HG02981 (cell line): ENCODE results near the gene FSHB.
"Not testable (repeated sequence)": the region's sequence is repeated elsewhere in the genome, so short reads cannot be mapped to it uniquely, and the experiment has no call there.

Source experiments
- ATAC-seq: cut with Tn5 transposase; IDR thresholded peaks from one replicate; pipeline ENCODE4 v1.9.1; 2021; ENCODE audit warnings: mild to moderate bottlenecking, moderate library complexity; ENCODE audit not compliant: unreplicated experiment

Gene FSHB

GRCh38 chr11:30230714-30231113 lies at the start of gene FSHB:
Gene FSHB (plus strand): TSS chr11:30231014. CDS start chr11:30231903, 889 bp downstream.
- ATAC-seq, result no peak

- no peak for ATAC-seq
These were observed 44.1 kb upstream of the FSHB start for GRCh38 chr11:30186748-30187147.

GRCh38 chr11:30192620-30193019 lies 38.2 kb upstream of the FSHB start:
- no peak for ATAC-seq

GRCh38 chr11:30196400-30197206 lies 34.2 kb upstream of the FSHB start:
- peak; percentile 94 for ATAC-seq

- no peak for ATAC-seq
These were observed 32.9 kb upstream of the FSHB start for GRCh38 chr11:30197869-30198268.

- not testable (repeated sequence) for ATAC-seq
These were observed 27.8 kb upstream of the FSHB start for GRCh38 chr11:30202989-30203388.

GRCh38 chr11:30203850-30204249 lies 27.0 kb upstream of the FSHB start:
- ATAC-seq, result no peak

GRCh38 chr11:30206249-30206996 lies 24.4 kb upstream of the FSHB start:
- ATAC-seq, result peak; percentile 79

GRCh38 chr11:30210357-30210756 lies 20.5 kb upstream of the FSHB start:
- no peak for ATAC-seq

GRCh38 chr11:30216534-30216933 lies 14.3 kb upstream of the FSHB start:
- ATAC-seq, result no peak

GRCh38 chr11:30218278-30218677 lies 12.5 kb upstream of the FSHB start:
- no peak for ATAC-seq

GRCh38 chr11:30225642-30226041 lies 5.2 kb upstream of the FSHB start:
- ATAC-seq, result no peak

GRCh38 chr11:30228323-30228884 lies 2.4 kb upstream of the FSHB start:
- ATAC-seq, result no peak

GRCh38 chr11:30239025-30239424 lies 8.2 kb downstream of the FSHB start:
- ATAC-seq, result no peak

- ATAC-seq, result no peak
These were observed 13.5 kb downstream of the FSHB start for GRCh38 chr11:30244265-30244664.

GRCh38 chr11:30245621-30246020 lies 14.8 kb downstream of the FSHB start:
- no peak for ATAC-seq

GRCh38 chr11:30254307-30255298 lies 23.8 kb downstream of the FSHB start:
- no peak for ATAC-seq

- ATAC-seq, result no peak
These were observed 24.8 kb downstream of the FSHB start for GRCh38 chr11:30255637-30256036.

GRCh38 chr11:30257058-30257457 lies 26.2 kb downstream of the FSHB start:
- ATAC-seq, result no peak

GRCh38 chr11:30258679-30259078 lies 27.9 kb downstream of the FSHB start:
- ATAC-seq, result peak; percentile 47

- peak; percentile 96 for ATAC-seq
These were observed 30.0 kb downstream of the FSHB start for GRCh38 chr11:30260813-30261212.
